NCI-H1105 (cell line): ENCODE results near the gene ATG4B.

Experiments used
- DNase-seq: peaks from one replicate; lab custom pipeline; 2025; lab: John Stamatoyannopoulos, UW

ATG4B gene

GRCh38 chr2:241690202-241690717 lies 52.8 kb downstream of the ATG4B start:
- DNase-seq = no peak

- no peak for DNase-seq
Measured at GRCh38 chr2:241692448-241692847, 55.0 kb downstream of the ATG4B start.

- DNase-seq = no peak
Measured at GRCh38 chr2:241695651-241696050, 58.2 kb downstream of the ATG4B start.

GRCh38 chr2:241701149-241701398 lies 63.6 kb downstream of the ATG4B start:
- no peak for DNase-seq

- DNase-seq = peak; percentile 89
Measured at GRCh38 chr2:241701399-241702154, 64.1 kb downstream of the ATG4B start, which contains the start of gene ING5. Gene ING5 (plus strand): TSS chr2:241702039. CDS start chr2:241702066, 27 bp downstream.

- DNase-seq = peak; percentile 81
Measured at GRCh38 chr2:241702155-241703031, 64.9 kb downstream of the ATG4B start.

- peak; percentile 3 for DNase-seq
Measured at GRCh38 chr2:241703032-241703604, 65.6 kb downstream of the ATG4B start.

GRCh38 chr2:241706537-241706936 lies 69.0 kb downstream of the ATG4B start:
- no peak for DNase-seq

GRCh38 chr2:241708879-241709278 lies 71.4 kb downstream of the ATG4B start:
- DNase-seq = no peak

GRCh38 chr2:241719093-241719492 lies 81.6 kb downstream of the ATG4B start:
- no peak for DNase-seq

GRCh38 chr2:241720099-241720498 lies 82.6 kb downstream of the ATG4B start:
- no peak for DNase-seq

- no peak for DNase-seq
Measured at GRCh38 chr2:241720560-241720959, 83.1 kb downstream of the ATG4B start.

GRCh38 chr2:241721852-241722251 lies 84.4 kb downstream of the ATG4B start:
- DNase-seq = no peak

- no peak for DNase-seq
Measured at GRCh38 chr2:241722896-241723454, 85.5 kb downstream of the ATG4B start.
